ENCODE data around the gene PRM2.
A peak's percentile ranks its signal among the peaks of the same experiment; 100 is the strongest.

GRCh38 chr16:11257131-11257938, 18.9 kb downstream of the PRM2 start:
- TF ChIP-seq, protein P1, sequence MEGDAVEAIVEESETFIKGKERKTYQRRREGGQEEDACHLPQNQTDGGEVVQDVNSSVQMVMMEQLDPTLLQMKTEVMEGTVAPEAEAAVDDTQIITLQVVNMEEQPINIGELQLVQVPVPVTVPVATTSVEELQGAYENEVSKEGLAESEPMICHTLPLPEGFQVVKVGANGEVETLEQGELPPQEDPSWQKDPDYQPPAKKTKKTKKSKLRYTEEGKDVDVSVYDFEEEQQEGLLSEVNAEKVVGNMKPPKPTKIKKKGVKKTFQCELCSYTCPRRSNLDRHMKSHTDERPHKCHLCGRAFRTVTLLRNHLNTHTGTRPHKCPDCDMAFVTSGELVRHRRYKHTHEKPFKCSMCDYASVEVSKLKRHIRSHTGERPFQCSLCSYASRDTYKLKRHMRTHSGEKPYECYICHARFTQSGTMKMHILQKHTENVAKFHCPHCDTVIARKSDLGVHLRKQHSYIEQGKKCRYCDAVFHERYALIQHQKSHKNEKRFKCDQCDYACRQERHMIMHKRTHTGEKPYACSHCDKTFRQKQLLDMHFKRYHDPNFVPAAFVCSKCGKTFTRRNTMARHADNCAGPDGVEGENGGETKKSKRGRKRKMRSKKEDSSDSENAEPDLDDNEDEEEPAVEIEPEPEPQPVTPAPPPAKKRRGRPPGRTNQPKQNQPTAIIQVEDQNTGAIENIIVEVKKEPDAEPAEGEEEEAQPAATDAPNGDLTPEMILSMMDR (IDR thresholded peaks at IDR 0.05), result peak; percentile 67
- no peak for TF ChIP-seq JUNB (IDR thresholded peaks at IDR 0.05)
- no peak for TF ChIP-seq CEBPB (IDR thresholded peaks at IDR 0.05)

All from A549 (cell line).